ENCODE results near the gene PKP1. TPM values are rescaled to one million over a fixed set of nuclear protein-coding genes. Genes with fewer than 3 reads are reported as not detected.

Gene PKP1
- total and polyA plus RNA-seq, 2 of the 4 experiments (the other 2 are of a cell fraction), result 0.18 to 0.36 TPM

GRCh38 chr1:201331166-201331565, 47.9 kb downstream of the PKP1 start:
- WGBS, 2 experiments (ENCODE audit: extremely low coverage in 2 of 2, insufficient read length in 1 of 2), result no CpG with 5 or more reads among the region's 7 CpGs
- H4K20me1 ChIP-seq (ENCODE audit: insufficient read depth, low read length), result no peaks in the 10 kb centered on the region

More at GRCh38 chr1:201331166-201331565, 47.9 kb downstream of the PKP1 start:
- Histone ChIP-seq H3K36me3 (ENCODE audit: control insufficient read depth, insufficient read depth, low read length) (no peaks in the 10 kb centered on the region), H3K18ac (ENCODE audit: low read depth, low read length) (no peak overlapping the region), H3K4ac (ENCODE audit: low read depth, low read length) (no peak overlapping the region), H3K9me1 (ENCODE audit: insufficient read depth, low read length) (no peaks in the 10 kb centered on the region), H2AK9ac (replicated peaks; ENCODE audit: low read depth, low read length, poor library complexity) (no peak overlapping the region), H4K5ac (ENCODE audit: low read depth, low read length) (no peak overlapping the region), H3K4me2 (ENCODE audit: low read depth, low read length) (no peak overlapping the region), H3K9ac (ENCODE audit: low read depth, low read length) (no peak overlapping the region), H3K4me1 (ENCODE audit: control insufficient read depth, insufficient read depth, low read length) (peaks cover 4% of the 10 kb centered on the region), H3K9me3 (ENCODE audit: control insufficient read depth, insufficient read depth, low read length) (peaks cover 2% of the 10 kb centered on the region; the same call in 1 of the 2 replicates), H4K8ac (ENCODE audit: low read depth in 2 of 2, low read length in 2 of 2) (no peak overlapping the region), H2BK15ac (ENCODE audit: low read depth, low read length) (no peak overlapping the region), H2BK5ac (ENCODE audit: low read depth, low read length, poor library complexity, severe bottlenecking) (no peak overlapping the region), H4K91ac (ENCODE audit: insufficient read depth, low read depth, low read length) (no peak overlapping the region), H3K27ac (ENCODE audit: insufficient read depth, low read length) (no peak overlapping the region), H3K56ac (ENCODE audit: extremely low read depth, insufficient read depth, low read length) (no peak overlapping the region), H3K27me3 (ENCODE audit: control insufficient read depth, insufficient read depth, low read length) (peaks cover 62% of the 10 kb centered on the region), H2AK5ac (ENCODE audit: low read depth, low read length) (no peak overlapping the region), H3K4me3 (ENCODE audit: insufficient read depth, low read depth, low read length) (no peak overlapping the region), H3K79me1 (ENCODE audit: low read depth in 1 of 2, low read length in 2 of 2) (no peaks in the 10 kb centered on the region), H2BK20ac (ENCODE audit: low read depth, low read length) (no peak overlapping the region), H3K14ac (replicated peaks; ENCODE audit: low read depth, low read length) (no peak overlapping the region), H3K23ac (ENCODE audit: low read depth, low read length) (no peak overlapping the region), H2AFZ (replicated peaks; ENCODE audit: low read length, poor library complexity) (no peak overlapping the region), H2BK120ac (ENCODE audit: low read depth, low read length) (no peak overlapping the region)
- DNase-seq (no peak), ATAC-seq (ENCODE audit: low read depth) (no peak)
- CTCF ChIA-PET, result interaction anchor here (1.1 kb wide), 1 partner anchor 16 kb away, joined by 3 read pairs; no protein-coding TSS in a partner anchor
- POLR2A ChIA-PET (ENCODE audit: unreplicated experiment), result no interaction called here
- in situ Hi-C loops (cut with MboI; ENCODE audit: low sequenced_read_pairs), result no loop called here
- TF ChIP-seq POLR2A (IDR thresholded peaks at IDR 0.05; ENCODE audit: low read depth, low read length) (no peak), NFE2L2 (IDR thresholded peaks at IDR 0.05; ENCODE audit: low read depth, low read length) (no peak), CEBPB (IDR thresholded peaks at IDR 0.05; ENCODE audit: low read depth, low read length) (no peak)
- intact Hi-C loops (cut with micrococcal nuclease), result no loop called here
- dilution Hi-C loops (cut with HindIII; ENCODE audit: low sequenced_read_pairs, unreplicated experiment), result no loop called here
- no TSS peak for BruUV-seq (replicated peaks)

All from IMR-90 (cell line).